H9 (cell line): ENCODE results near the gene ACP3. TPM values are rescaled to one million over a fixed set of nuclear protein-coding genes. Genes with fewer than 3 reads are reported as not detected.

ENCODE experiments used
- DNase-seq: peaks from one replicate; pipeline ENCODE4 v3.0.0-alpha.2; 2017
- H2AFZ ChIP-seq: one replicate; pipeline ENCODE4 v1.6.1; 2013; ENCODE audit warnings: mild to moderate bottlenecking, low read length, control low read depth, moderate library complexity
- H2AK5ac ChIP-seq: 2 replicates; pipeline ENCODE4 v1.6.1; 2013; ENCODE audit warnings: low read length, control low read depth, mixed read lengths; ENCODE audit not compliant: insufficient read length
- H2BK120ac ChIP-seq: one replicate; pipeline ENCODE4 v1.6.1; 2013; ENCODE audit warnings: low read depth, mild to moderate bottlenecking, low read length, control low read depth, inconsistent platforms; ENCODE audit not compliant: poor library complexity, severe bottlenecking
- H2BK12ac ChIP-seq: 2 replicates; pipeline ENCODE4 v1.6.1; 2013; ENCODE audit warnings: low read length, control low read depth, mixed read lengths, low read depth; ENCODE audit not compliant: insufficient read length
- H2BK15ac ChIP-seq: 2 replicates; pipeline ENCODE4 v1.6.1; 2013; ENCODE audit warnings: low read depth, low read length, control low read depth
- H2BK20ac ChIP-seq: one replicate; pipeline ENCODE4 v1.6.1; 2013; ENCODE audit warnings: low read depth, mild to moderate bottlenecking, low read length, control low read depth, inconsistent platforms; ENCODE audit not compliant: poor library complexity, severe bottlenecking
- H2BK5ac ChIP-seq: 2 replicates; pipeline ENCODE4 v1.6.1; 2013; ENCODE audit warnings: low read length, control low read depth, mixed read lengths; ENCODE audit not compliant: insufficient read length
- H3K14ac ChIP-seq: 2 replicates; pipeline ENCODE4 v1.6.1; 2013; ENCODE audit warnings: low read length, control low read depth; ENCODE audit not compliant: insufficient read depth
- H3K18ac ChIP-seq: 2 replicates; pipeline ENCODE4 v1.6.1; 2013; ENCODE audit warnings: low read depth, mild to moderate bottlenecking, mixed read lengths, low read length, control low read depth; ENCODE audit not compliant: insufficient read length
- H3K23ac ChIP-seq: 2 replicates; pipeline ENCODE4 v1.6.1; 2013; ENCODE audit warnings: low read length, control low read depth, mixed read lengths, low read depth; ENCODE audit not compliant: insufficient read length
- H3K23me2 ChIP-seq: 2 replicates; pipeline ENCODE4 v1.6.1; 2013; ENCODE audit warnings: low read depth, mild to moderate bottlenecking, mixed read lengths, low read length, control low read depth; ENCODE audit not compliant: insufficient read length, poor library complexity, severe bottlenecking
- H3K27ac ChIP-seq: 2 replicates; pipeline ENCODE4 v1.5.1; 2013; ENCODE audit warnings: low read length, control low read depth, mixed read lengths, low read depth; ENCODE audit not compliant: insufficient read length
- H3K27me3 ChIP-seq: 2 replicates; pipeline ENCODE4 v1.6.1; 2013; ENCODE audit warnings: low read length, control low read depth, inconsistent platforms; ENCODE audit not compliant: insufficient read depth
- H3K4ac ChIP-seq: 2 replicates; pipeline ENCODE4 v1.6.1; 2013; ENCODE audit warnings: low read depth, mild to moderate bottlenecking, control low read depth, inconsistent platforms, low read length, moderate library complexity
- H3K4me1 ChIP-seq: 2 replicates; pipeline ENCODE4 v1.6.1; 2013; ENCODE audit warnings: low read length, control low read depth, inconsistent platforms; ENCODE audit not compliant: insufficient read depth
- H3K4me2 ChIP-seq: 2 replicates; pipeline ENCODE4 v1.6.1; 2013; ENCODE audit warnings: low read length, control low read depth, mixed read lengths; ENCODE audit not compliant: insufficient read length, insufficient read depth
- H3K56ac ChIP-seq: 2 replicates; pipeline ENCODE4 v1.6.1; 2013; ENCODE audit warnings: low read depth, mild to moderate bottlenecking, mixed read lengths, low read length, control low read depth; ENCODE audit not compliant: insufficient read length
- H3K79me1 ChIP-seq: 2 replicates; pipeline ENCODE4 v1.6.1; 2013; ENCODE audit warnings: low read depth, mild to moderate bottlenecking, moderate library complexity, low read length, control low read depth, inconsistent platforms; ENCODE audit not compliant: insufficient read depth, poor library complexity, severe bottlenecking
- H3K79me2 ChIP-seq: 2 replicates; pipeline ENCODE4 v1.6.1; 2013; ENCODE audit warnings: low read length, control low read depth, inconsistent platforms; ENCODE audit not compliant: insufficient read depth
- H3K9ac ChIP-seq: 2 replicates; pipeline ENCODE4 v1.6.1; 2013; ENCODE audit warnings: low read length, control low read depth, mixed read lengths; ENCODE audit not compliant: insufficient read length; ENCODE audit errors: extremely low read depth
- H3K9me3 ChIP-seq: one replicate; pipeline ENCODE4 v1.6.1; 2013; ENCODE audit warnings: low read depth, low read length, inconsistent platforms; ENCODE audit not compliant: control insufficient read depth
- H3T11ph ChIP-seq: one replicate; pipeline ENCODE4 v1.6.1; 2013; ENCODE audit warnings: mild to moderate bottlenecking, low read length, control low read depth, inconsistent platforms
- H4K20me1 ChIP-seq: one replicate; pipeline ENCODE4 v1.6.1; 2013; ENCODE audit not compliant: control insufficient read depth, insufficient read length, insufficient read depth
- H4K5ac ChIP-seq: 2 replicates; pipeline ENCODE4 v1.6.1; 2013; ENCODE audit warnings: low read depth, mild to moderate bottlenecking, mixed read lengths, low read length, control low read depth; ENCODE audit not compliant: insufficient read length
- H4K8ac ChIP-seq: replicated peaks from 2 replicates; pipeline ENCODE4 v1.6.1; 2013; ENCODE audit warnings: low read length, control low read depth, mixed read lengths, low read depth; ENCODE audit not compliant: insufficient read length
- H4K91ac ChIP-seq: 2 replicates; pipeline ENCODE4 v1.6.1; 2013; ENCODE audit warnings: low read depth, mild to moderate bottlenecking, moderate library complexity, mixed read lengths, low read length, control low read depth; ENCODE audit not compliant: insufficient read length
- H3K27ac Mint-ChIP-seq, 3 experiments: 2 replicates in 2 of 3; 3 replicates in 1 of 3; pipeline ENCODE4 v1.8.0; 2020 to 2021; ENCODE audit warnings: mixed read lengths in 3 of 3, mild to moderate bottlenecking in 1 of 3, moderate library complexity in 1 of 3
- H3K27me3 Mint-ChIP-seq: 2 replicates; pipeline ENCODE4 v1.8.0; 2021; ENCODE audit warnings: low read depth, mild to moderate bottlenecking, moderate library complexity, mixed read lengths
- H3K36me3 Mint-ChIP-seq, 3 experiments: 2 replicates in 2 of 3; 3 replicates in 1 of 3; pipeline ENCODE4 v1.8.0; 2020 to 2021; ENCODE audit warnings: low read depth in 3 of 3, mixed read lengths in 3 of 3; ENCODE audit not compliant: insufficient read depth in 1 of 3
- H3K4me1 Mint-ChIP-seq, 2 experiments: 2 replicates each; pipeline ENCODE4 v1.8.0; 2020; ENCODE audit warnings: mixed read lengths in 2 of 2
- H3K4me3 Mint-ChIP-seq, 2 experiments: 2 replicates in 1 of 2; 3 replicates in 1 of 2; pipeline ENCODE4 v1.8.0; 2020 to 2021; ENCODE audit warnings: mild to moderate bottlenecking in 2 of 2, mixed read lengths in 2 of 2, moderate library complexity in 1 of 2
- H3K9me3 Mint-ChIP-seq, 2 experiments: 2 replicates in 1 of 2; 3 replicates in 1 of 2; pipeline ENCODE4 v1.8.0; 2020; ENCODE audit warnings: mild to moderate bottlenecking in 2 of 2, mixed read lengths in 2 of 2, moderate library complexity in 1 of 2
- WGBS: extraction: QIAGEN DNeasy Blood & Tissue Kit; methylation state at CpG from one replicate; pipeline ENCODE4 v1.1.7; 2013; ENCODE audit warnings: missing lambda C conversion rate, low lambda C conversion rate, mixed read lengths; ENCODE audit not compliant: insufficient read length; ENCODE audit errors: extremely low coverage; 5-methylcytosine and 5-hydroxymethylcytosine counted together
- total RNA-seq: library from RNA; stranded (reverse); gene quantifications from 2 replicates; pipeline ENCODE4 v1.2.1, GENCODE V29; 2021
- TF ChIP-seq, protein P1 (sequence below): fragments of 200-600 bp; sonication (generic); conservative IDR thresholded peaks from 3 replicates; pipeline ENCODE4 v1.8.0; 2021; ENCODE audit warnings: antibody characterized with exemption, mild to moderate bottlenecking

The ACP3 gene
- total RNA-seq, 1 experiment from 2014 or later: 0.17 TPM

DNA sequence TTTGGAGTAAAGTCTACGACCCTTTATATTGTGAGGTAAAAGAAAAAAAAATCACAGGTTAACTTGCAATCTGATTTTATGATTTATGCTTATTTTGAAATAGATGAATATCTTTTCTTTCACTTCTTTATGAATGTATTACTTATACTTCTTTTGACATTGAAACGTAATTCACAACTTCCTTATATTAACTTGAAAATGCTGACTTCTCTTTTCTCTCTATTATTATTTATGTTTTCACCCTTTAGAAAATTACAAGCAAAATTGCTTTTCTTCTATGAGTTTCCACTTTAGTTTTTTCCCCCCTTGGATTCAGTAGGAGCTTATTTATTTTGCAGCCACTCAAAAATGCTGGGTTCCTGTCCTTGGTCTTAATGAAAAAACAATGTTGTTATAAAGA, 25.4 kb downstream of the ACP3 start:
- Histone ChIP-seq H2AFZ (no peak overlapping the region), H3K23me2 (no peaks in the 10 kb centered on the region), H2BK15ac (no peak overlapping the region), H4K5ac (no peak overlapping the region), H2BK20ac (no peak overlapping the region), H3K4me1 (no peaks in the 10 kb centered on the region), H3T11ph (no peak overlapping the region), H3K14ac (no peak overlapping the region), H4K91ac (no peak overlapping the region), H3K9ac (no peak overlapping the region), H3K79me2 (no peaks in the 10 kb centered on the region), H4K20me1 (no peaks in the 10 kb centered on the region), H2BK120ac (no peak overlapping the region), H3K79me1 (no peaks in the 10 kb centered on the region), H3K27me3 (no peaks in the 10 kb centered on the region), H3K4me2 (no peak overlapping the region), H4K8ac (no peak overlapping the region), H2BK5ac (no peak overlapping the region), H2BK12ac (no peak overlapping the region), H3K56ac (no peak overlapping the region), H3K18ac (no peak overlapping the region), H3K9me3 (no peaks in the 10 kb centered on the region), H2AK5ac (no peak overlapping the region), H3K23ac (no peak overlapping the region), H3K4ac (no peak overlapping the region), H3K27ac (no peak overlapping the region)
- TF ChIP-seq, protein P1, sequence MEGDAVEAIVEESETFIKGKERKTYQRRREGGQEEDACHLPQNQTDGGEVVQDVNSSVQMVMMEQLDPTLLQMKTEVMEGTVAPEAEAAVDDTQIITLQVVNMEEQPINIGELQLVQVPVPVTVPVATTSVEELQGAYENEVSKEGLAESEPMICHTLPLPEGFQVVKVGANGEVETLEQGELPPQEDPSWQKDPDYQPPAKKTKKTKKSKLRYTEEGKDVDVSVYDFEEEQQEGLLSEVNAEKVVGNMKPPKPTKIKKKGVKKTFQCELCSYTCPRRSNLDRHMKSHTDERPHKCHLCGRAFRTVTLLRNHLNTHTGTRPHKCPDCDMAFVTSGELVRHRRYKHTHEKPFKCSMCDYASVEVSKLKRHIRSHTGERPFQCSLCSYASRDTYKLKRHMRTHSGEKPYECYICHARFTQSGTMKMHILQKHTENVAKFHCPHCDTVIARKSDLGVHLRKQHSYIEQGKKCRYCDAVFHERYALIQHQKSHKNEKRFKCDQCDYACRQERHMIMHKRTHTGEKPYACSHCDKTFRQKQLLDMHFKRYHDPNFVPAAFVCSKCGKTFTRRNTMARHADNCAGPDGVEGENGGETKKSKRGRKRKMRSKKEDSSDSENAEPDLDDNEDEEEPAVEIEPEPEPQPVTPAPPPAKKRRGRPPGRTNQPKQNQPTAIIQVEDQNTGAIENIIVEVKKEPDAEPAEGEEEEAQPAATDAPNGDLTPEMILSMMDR: no peak
- H3K4me1 Mint-ChIP-seq: peaks cover 11 to 15% of the 10 kb centered on the region in 2 experiments
- H3K27me3 Mint-ChIP-seq: no peaks in the 10 kb centered on the region; the same call in 1 of the 2 replicates
- DNase-seq: no peak
- no CpG with 5 or more reads among the region's 2 CpGs for WGBS
- no peaks in the 10 kb centered on the region for H3K9me3 Mint-ChIP-seq
- H3K4me3 Mint-ChIP-seq: no peak overlapping the region
- H3K36me3 Mint-ChIP-seq: no peaks in the 10 kb centered on the region
- H3K27ac Mint-ChIP-seq: no peak overlapping the region
